Measurements from ENCODE around the gene HACD3.

DNA sequence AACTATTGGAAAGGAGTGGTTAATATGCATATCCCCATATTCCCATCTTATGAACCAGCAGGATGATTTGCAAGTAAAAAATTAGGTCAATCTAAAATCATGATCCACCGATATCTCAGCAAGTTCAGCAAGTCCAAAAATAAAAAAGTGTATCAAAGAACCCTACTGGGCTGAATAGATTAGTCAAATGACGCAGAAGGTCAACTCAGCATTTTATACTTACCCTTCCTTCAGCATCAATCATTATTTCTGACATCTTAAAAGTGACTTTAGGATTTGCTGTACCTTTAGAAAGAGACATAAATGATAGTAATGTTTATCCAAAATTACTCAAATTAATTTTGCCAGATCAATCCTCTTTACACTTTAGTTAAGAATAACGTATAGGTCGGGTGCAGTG lies 45.4 kb upstream of the HACD3 start:
- TF ChIP-seq, protein P1, sequence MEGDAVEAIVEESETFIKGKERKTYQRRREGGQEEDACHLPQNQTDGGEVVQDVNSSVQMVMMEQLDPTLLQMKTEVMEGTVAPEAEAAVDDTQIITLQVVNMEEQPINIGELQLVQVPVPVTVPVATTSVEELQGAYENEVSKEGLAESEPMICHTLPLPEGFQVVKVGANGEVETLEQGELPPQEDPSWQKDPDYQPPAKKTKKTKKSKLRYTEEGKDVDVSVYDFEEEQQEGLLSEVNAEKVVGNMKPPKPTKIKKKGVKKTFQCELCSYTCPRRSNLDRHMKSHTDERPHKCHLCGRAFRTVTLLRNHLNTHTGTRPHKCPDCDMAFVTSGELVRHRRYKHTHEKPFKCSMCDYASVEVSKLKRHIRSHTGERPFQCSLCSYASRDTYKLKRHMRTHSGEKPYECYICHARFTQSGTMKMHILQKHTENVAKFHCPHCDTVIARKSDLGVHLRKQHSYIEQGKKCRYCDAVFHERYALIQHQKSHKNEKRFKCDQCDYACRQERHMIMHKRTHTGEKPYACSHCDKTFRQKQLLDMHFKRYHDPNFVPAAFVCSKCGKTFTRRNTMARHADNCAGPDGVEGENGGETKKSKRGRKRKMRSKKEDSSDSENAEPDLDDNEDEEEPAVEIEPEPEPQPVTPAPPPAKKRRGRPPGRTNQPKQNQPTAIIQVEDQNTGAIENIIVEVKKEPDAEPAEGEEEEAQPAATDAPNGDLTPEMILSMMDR (conservative IDR thresholded peaks at IDR 0.05): no peak
- TF ChIP-seq EZH2 (IDR thresholded peaks at IDR 0.05; ENCODE audit: low read depth): no peak

Measured in PC-9 (cell line).